Measurements from ENCODE around the gene NFIA. TPM values are rescaled to one million over a fixed set of nuclear protein-coding genes. Genes with fewer than 3 reads are reported as not detected.
A peak's percentile ranks its signal among the peaks of the same experiment; 100 is the strongest.

The NFIA gene
- total and polyA plus RNA-seq, 2 of the 13 experiments (the other 11 are each of a cell fraction or from before 2014, with no cell fraction given): 14.7 to 28.5 TPM

- TF ChIP-seq ZNF687 (CRISPR knock-in tag; IDR thresholded peaks at IDR 0.05) (peak; percentile 67; the same call in 1 of the 2 replicates), ARNT2 (CRISPR knock-in tag; IDR thresholded peaks at IDR 0.05; ENCODE audit: low read depth) (no peak), MTF2 (CRISPR knock-in tag; IDR thresholded peaks at IDR 0.05; ENCODE audit: borderline replicate concordance) (no peak), PTBP1 (IDR thresholded peaks at IDR 0.05; ENCODE audit: low read depth, low read length, poor library complexity, severe bottlenecking) (no peak), GLI4 (CRISPR knock-in tag; IDR thresholded peaks at IDR 0.05; ENCODE audit: borderline replicate concordance) (no peak), XBP1 (CRISPR knock-in tag; IDR thresholded peaks at IDR 0.05) (no peak), SNAPC5 (CRISPR knock-in tag; IDR thresholded peaks at IDR 0.05; ENCODE audit: borderline replicate concordance) (no peak), HDAC6 (IDR thresholded peaks at IDR 0.05; ENCODE audit: low read depth, low read length) (no peak), ZNF18 (CRISPR knock-in tag; IDR thresholded peaks at IDR 0.05; ENCODE audit: insufficient replicate concordance) (no peak), GTF2F1 (IDR thresholded peaks at IDR 0.05; ENCODE audit: low read length) (no peak), SMAD3 (CRISPR knock-in tag; IDR thresholded peaks at IDR 0.05) (no peak), MIER2 (CRISPR knock-in tag; IDR thresholded peaks at IDR 0.05) (no peak), ZKSCAN8 (CRISPR knock-in tag; IDR thresholded peaks at IDR 0.05; ENCODE audit: borderline replicate concordance) (no peak), IRF1 (CRISPR knock-in tag; IDR thresholded peaks at IDR 0.05; ENCODE audit: low read depth) (no peak), GPN1 (CRISPR knock-in tag; IDR thresholded peaks at IDR 0.05; ENCODE audit: borderline replicate concordance) (no peak), ZNF605 (CRISPR knock-in tag; IDR thresholded peaks at IDR 0.05) (no peak)
These were observed 563 bp upstream of the NFIA start (continued) for GRCh38 chr1:61081686-61082310.
